Body of pancreas (tissue), 4 donors: ENCODE measurements around the gene AKNAD1.

Experiments used
- POLR2A ChIP-seq, 3 donors: fragments of 450-650 bp; IDR thresholded peaks; one replicate each; pipeline ENCODE4 v1.6.1; 2016; ENCODE audit warnings: antibody characterized with exemption in 3 of 3, mild to moderate bottlenecking in 2 of 3
- TF ChIP-seq, protein P1 (sequence below), 7 experiments: fragments of 450-650 bp in 4 of 7; fragments of 200-600 bp in 3 of 7; sonication (generic) in 3 of 7; IDR thresholded peaks; one replicate each; pipeline ENCODE4 v1.5.1; 2016 to 2019; ENCODE audit warnings: antibody characterized with exemption in 7 of 7

DNA sequence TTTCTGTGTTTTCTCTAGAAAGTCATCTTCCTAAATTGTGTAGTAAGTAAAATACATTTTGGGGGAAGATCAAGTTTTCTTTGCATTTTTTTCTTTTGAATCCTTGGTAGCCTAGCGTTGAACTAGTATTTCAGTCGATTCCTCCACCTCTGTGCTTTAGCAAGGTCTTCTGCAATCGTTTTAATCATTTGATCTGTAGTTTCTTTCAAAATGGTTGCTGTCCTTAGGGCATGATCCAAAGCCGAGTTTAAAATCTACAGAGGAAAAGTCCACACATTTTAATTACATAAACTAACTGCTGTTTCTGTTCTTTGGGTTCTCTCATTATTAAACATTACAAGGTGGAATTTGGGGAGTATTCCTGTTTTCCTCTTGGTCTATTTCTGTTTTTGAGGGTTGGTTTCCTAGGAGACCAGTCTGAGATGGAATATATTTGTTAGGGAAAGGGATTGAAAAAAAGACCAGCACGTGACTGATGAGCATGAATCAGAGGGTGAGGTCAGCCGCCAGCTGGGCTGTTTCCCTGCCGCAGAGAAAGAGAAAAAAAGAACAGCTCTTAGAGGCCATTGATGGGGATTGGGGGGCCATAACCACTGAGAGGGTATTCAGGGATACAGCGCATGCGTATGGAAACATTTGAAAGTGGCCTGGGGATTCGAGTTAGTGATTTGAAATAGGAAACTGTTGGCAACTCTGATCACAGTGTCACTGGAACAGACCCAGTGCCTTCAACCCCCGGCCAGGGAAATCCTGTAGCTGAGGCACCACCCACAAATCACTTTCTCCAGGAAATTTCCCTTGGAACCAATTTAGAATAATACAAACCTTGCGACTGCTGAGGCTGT, 40.6 kb downstream of the AKNAD1 start:
- TF ChIP-seq, protein P1, sequence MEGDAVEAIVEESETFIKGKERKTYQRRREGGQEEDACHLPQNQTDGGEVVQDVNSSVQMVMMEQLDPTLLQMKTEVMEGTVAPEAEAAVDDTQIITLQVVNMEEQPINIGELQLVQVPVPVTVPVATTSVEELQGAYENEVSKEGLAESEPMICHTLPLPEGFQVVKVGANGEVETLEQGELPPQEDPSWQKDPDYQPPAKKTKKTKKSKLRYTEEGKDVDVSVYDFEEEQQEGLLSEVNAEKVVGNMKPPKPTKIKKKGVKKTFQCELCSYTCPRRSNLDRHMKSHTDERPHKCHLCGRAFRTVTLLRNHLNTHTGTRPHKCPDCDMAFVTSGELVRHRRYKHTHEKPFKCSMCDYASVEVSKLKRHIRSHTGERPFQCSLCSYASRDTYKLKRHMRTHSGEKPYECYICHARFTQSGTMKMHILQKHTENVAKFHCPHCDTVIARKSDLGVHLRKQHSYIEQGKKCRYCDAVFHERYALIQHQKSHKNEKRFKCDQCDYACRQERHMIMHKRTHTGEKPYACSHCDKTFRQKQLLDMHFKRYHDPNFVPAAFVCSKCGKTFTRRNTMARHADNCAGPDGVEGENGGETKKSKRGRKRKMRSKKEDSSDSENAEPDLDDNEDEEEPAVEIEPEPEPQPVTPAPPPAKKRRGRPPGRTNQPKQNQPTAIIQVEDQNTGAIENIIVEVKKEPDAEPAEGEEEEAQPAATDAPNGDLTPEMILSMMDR (IDR thresholded peaks at IDR 0.05): no peak
- peak in 2 of 3 donors; percentile 5 to 16 for TF ChIP-seq POLR2A (IDR thresholded peaks at IDR 0.05)
